NCI-H2196 (cell line): ENCODE measurements around the gene NSD1.
"Not testable (repeated sequence)": the region's sequence is repeated elsewhere in the genome, so short reads cannot be mapped to it uniquely, and the experiment has no call there.

Source experiments
- DNase-seq: peaks from one replicate; lab custom pipeline; 2025; ENCODE audit not compliant: unreplicated experiment; lab: John Stamatoyannopoulos, UW

Gene NSD1

GRCh38 chr5:177123789-177124485 is 9.6 kb upstream of the NSD1 start:
- no peak for DNase-seq

DNA sequence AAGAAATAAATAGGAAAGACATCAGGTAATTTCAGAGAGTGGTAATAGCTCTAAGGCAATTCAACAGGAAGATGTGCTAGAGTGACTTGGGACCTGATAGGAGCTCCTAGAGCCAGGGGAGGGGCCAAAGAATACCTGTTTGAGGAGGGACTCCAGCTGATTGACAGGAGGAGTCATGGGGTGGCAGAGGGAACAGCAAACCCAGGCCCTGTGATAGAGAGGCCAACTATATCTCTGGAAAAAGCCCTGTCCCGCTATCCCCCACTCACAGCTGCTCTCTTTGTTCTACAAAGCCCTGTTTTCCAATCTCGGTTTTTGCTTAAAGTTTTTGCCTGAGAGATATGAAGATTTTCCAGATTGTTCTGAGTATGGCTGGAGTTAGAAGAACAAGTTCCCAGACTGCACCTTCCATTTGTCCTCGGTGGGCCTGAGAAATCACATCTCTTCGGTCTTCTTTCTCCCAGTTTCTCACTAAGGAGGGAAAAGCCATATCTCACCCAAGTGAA is 9.0 kb upstream of the NSD1 start:
- DNase-seq = no peak

- DNase-seq = no peak
Measured at GRCh38 chr5:177126771-177127170, 6.8 kb upstream of the NSD1 start.

- no peak for DNase-seq
Measured at GRCh38 chr5:177128551-177128981, 5.0 kb upstream of the NSD1 start.

DNA sequence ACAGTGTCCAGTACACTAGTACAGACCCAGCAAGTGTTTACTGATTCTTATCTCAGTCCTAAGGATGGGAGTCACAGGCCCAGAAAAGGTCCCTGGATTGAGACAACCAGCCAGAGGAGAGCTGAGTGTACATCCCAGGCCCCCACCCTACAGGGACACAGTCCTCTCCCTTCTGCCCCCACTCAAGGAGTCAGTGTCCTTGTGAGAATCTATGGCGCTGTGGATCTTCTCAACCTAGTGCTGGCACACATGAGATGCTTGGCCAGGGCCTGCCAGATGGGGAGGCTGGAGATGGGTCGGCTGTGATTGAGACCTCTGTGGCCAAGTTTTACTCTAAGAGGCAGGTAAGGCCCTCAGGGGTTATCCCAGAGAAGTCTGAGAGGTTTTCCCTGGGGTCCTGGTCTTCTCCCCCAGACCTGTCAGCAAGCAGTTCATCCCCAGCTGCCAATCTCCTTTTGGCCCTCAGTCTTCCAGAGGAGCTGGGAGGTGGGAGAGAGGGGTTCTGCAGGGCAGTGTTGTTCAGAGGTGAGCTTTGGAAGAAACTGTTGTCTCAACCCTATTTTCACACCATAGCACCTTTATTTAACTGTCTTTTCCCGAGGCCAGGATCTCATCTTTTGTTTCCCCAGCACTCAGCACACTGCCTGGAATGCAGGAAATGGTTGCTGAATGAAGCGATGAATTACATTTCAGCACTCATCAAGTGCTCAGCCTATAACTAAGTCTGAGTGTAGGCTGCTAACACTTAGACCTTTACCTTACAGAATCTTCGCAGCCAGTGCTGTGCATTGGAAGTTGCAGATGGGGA is 3.2 kb upstream of the NSD1 start:
- no peak for DNase-seq

DNA sequence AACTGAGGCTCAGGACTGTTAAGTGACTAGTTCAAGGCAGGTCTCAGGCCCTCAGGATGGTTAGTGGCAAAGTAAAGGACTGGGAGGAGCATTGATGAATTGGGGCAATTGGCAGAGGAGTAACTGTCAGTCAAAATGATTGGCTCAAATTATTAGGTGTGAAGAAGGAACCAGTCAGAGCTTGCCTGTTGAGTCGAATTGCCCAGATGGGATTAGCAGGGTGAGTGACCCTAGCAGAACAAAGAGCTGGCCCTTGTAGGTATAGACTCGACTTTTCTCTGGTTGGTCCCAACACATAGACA is 2.6 kb upstream of the NSD1 start:
- DNase-seq = no peak

GRCh38 chr5:177131352-177132135 is 2.0 kb upstream of the NSD1 start:
- DNase-seq = no peak

DNA sequence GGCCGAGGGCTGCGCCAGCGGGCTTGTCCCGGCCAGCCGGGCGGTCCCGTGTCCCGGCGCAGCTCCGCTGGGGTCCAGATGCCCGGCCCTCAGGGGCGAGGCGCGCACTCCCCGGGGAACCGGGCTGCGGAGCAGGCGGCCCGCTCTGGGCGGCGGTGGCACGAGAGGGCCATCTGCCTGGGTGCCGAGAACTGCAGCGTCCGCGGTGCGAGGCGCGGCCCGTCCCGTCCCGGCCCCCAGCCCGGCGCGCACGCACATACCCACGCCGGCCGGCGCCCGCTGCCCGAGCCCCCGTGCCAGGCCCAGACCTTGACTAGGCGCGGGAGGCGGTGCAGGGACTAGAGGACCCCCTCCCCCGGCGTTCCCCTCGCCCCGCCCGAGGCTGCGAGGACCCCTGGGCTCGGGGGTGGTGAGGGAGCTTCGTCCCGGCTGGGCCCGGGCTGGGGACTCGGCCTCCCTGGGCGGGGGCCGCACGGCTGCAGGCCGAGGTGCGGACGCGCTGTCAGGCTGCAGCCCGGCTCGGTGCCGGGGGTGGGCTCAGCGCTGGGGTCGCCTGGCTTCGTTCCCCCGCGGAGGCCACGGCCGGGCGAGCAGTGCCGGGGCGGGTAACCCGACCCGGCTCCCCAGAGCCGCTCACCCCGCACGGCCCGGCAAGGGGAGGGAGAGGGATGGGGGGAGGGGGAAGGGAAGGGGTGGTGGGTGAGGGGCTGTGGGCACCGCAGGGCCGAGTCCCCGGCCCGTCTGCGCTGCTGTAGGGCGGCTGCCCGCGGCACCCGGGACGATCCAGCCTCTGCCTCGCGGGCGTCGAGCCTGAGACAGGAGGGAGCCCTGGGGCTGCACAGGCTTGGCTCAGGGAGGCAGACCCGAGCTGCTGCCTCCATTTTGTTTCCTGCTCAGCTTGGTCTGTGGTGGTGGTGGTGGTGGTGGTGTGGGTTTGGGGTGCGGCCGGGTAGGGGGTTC is 1.2 kb upstream of the NSD1 start:
- DNase-seq = no peak

GRCh38 chr5:177133853-177134696 is 502 bp downstream of the NSD1 start:
- no peak for DNase-seq

GRCh38 chr5:177134697-177135225 is 1.2 kb downstream of the NSD1 start:
- DNase-seq = no peak

DNA sequence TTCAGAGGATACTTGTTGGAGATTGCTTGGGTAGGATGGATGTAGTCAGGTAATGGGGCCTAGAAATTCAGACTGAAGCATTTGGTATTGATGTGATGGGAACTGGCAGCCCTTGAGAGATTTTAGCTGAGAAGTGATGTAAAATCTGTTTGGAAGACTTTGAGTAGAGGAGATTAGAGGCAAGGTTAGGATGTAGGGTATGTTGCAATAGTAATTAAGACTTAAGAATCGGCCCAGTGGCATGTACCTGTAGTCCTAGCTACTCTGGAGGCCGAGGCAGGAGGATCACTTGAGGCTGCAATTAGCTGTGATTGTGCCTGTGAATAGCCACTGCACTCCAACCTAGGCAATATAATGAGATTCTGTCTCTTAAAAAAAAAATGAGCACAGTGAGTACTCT is 6.7 kb downstream of the NSD1 start:
- DNase-seq = no peak

- no peak for DNase-seq
Measured at GRCh38 chr5:177141496-177141895, 7.9 kb downstream of the NSD1 start.

- peak; percentile 22 for DNase-seq
Measured at GRCh38 chr5:177142098-177142611, 8.6 kb downstream of the NSD1 start.

DNA sequence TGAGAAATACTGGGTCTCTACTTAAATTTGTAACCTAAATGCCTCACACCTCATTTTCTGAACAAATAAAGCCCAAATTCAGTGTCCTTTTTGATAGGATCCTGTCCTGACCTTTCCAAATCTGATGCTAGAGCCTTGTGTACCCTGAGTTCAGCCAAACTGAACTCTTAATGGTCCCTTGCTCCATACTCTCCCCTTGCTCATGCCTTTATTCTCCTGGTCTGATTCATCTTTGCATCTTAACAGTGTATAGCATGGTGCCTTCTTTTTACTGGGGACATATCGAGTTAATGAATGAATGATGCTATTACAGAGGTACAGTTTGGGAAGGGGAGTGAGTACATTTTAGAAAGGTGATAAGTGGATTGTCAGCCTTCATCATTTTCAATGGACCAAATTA is 9.2 kb downstream of the NSD1 start:
- DNase-seq = no peak

DNA sequence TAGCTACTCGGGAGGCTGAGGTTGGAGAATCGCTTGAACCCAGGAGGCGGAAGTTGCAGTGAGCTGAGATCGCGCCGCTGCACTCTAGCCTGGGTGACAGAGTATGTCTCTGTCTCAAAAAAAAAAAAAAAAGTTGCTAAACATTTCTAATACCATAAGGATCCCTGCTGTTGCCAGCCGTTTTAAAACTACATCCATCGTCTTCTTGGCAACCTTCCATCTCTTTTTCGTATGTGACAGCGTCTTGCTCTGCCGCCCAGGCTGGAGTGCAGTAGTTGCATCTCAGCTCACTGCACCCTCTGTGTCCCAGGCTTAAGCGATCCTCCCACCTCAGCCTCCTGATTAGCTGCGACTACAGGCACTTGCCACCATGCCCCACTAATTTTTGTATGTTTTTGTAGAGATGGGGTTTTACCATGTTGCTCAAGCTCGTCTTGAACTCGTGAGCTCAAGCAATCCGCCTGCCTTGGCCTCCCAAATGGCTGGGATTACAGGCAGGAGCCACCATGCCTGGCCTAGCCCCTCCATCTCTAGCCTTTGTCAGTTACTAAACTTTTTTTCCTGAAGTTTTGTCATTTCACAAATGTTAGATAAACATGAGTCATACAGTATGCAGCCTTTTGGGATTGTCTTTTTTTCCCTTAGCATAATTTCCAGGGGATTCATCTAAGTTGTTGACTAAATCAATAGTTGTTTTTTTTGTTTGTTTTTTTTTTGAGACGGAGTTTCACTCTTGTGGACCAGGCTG is 13.5 kb downstream of the NSD1 start:
- DNase-seq = no peak

- not testable (repeated sequence) for DNase-seq
Measured at GRCh38 chr5:177150061-177150460, 16.5 kb downstream of the NSD1 start.

GRCh38 chr5:177154003-177154643 is 20.6 kb downstream of the NSD1 start:
- no peak for DNase-seq

- no peak for DNase-seq
Measured at GRCh38 chr5:177162379-177162778, 28.8 kb downstream of the NSD1 start.
